GM18861 (cell line): ENCODE measurements around the gene FOXD4L6.
"Not testable (repeated sequence)": the region's sequence is repeated elsewhere in the genome, so short reads cannot be mapped to it uniquely, and the experiment has no call there.

ENCODE experiments used
- ATAC-seq: cut with Tn5 transposase; IDR thresholded peaks from one replicate; pipeline ENCODE4 v1.9.1; 2021; ENCODE audit not compliant: unreplicated experiment

The FOXD4L6 gene

DNA sequence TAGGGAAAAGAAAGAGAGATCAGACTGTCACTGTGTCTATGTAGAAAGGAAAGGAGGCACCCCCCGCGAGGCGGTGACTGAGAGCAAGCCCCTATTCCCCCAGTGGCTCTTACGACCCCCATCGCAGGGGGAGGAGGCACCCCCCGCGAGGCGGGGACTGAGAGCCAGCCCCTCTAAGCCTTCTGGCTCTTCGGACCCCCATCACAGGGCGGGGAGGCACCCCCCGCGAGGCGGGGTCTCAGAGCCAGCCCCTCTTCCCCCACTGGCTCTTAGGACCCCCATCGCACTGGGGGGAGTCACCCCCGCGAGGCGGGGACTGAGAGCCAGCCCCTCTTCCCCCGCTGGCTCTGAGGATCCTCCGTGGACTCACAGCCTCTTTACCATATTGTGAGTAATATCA lies 23.9 kb downstream of the FOXD4L6 start:
- ATAC-seq, result not testable (repeated sequence)

DNA sequence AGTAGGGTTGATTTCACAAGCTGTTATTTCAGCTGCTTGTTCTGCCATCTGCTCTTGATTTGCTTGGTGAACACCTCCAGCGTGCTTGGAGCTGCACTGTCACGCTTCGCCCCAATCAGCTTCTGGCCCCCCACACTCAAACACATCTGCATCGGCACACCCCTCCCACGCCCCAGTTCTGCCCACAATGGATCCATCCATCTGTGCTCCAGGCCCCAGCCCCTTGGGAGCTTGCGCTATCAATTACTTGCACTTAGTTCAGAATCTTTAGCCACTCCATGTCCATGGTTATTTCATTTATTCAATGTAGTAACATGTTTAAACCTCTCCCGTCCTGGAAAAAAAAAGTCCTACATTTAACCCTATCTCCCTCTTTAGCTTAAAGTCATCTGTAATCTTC lies 28.0 kb downstream of the FOXD4L6 start:
- not testable (repeated sequence) for ATAC-seq

GRCh38 chr9:41098759-41099158 lies 29.7 kb downstream of the FOXD4L6 start:
- ATAC-seq, result not testable (repeated sequence)

DNA sequence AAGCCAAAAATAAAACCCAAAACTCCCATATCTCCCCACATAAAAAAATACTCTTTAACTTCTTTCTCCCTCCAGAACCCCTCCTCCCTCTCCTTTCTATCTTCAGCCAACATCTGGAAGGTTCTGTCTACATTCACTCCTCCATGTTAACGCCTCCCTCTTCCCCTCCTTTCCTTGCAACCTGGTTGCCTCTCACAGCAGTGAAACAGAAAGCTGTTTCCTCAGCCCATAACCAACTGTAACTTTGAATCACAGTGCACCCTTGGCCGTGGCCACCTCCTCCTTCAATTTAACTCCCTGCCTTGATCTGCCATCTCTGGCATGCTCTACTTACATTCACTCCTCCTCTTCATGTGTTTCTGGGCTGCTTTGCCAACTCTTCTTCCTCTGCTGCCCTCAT lies 33.4 kb downstream of the FOXD4L6 start:
- ATAC-seq, result not testable (repeated sequence)

DNA sequence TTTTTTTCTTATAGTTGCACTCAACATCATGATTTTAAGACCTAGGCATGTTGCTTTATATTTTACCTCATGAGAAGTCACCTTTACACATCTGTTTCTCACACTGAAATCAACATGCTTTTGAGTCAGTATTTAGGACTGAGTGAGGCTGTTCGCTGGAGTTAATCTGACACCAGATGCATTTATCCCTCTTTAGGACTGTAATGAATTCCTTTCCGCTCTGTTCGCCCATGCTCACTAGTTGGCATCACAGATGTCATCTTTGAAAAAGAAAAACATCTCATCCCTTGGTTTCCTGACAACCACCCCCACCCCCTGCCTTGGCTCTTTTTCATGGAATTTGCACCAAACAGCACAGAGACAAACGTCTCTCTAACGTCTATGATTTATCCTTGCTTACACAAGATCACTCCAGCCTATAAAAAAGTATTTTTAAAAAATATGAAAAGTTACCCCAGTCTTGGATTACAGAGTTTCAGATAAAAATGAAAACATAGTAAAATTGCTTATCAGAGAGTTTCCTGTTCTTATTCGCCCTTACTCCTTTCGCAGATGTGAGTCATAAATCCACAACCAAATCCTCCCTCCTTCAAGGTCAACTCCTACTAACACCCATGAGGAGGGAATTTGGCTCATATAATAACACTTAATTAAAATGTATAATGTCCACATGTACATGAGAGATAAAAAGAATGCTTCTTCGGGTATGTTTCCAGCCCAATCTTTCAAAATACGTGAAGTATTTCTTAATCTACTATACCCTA lies 34.3 kb downstream of the FOXD4L6 start:
- not testable (repeated sequence) for ATAC-seq

DNA sequence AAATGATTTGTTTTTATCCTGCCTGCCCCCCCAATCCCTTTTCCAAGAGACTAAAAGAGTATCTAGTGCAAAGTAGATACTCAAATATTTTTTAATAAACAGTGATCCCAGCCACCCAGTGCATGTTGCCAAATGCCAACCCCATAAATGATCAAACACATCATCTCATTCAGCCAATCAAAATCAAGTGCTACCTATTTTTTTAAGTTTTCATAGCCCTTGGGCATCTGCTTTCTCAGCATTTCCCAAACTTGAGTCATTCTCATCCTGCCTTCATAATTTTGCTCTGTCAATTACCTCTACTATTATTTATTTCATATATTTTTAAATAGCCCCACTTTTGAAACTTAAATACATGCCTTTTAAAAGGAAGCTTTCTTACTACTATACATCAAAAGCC lies 37.6 kb downstream of the FOXD4L6 start:
- ATAC-seq, result not testable (repeated sequence)

DNA sequence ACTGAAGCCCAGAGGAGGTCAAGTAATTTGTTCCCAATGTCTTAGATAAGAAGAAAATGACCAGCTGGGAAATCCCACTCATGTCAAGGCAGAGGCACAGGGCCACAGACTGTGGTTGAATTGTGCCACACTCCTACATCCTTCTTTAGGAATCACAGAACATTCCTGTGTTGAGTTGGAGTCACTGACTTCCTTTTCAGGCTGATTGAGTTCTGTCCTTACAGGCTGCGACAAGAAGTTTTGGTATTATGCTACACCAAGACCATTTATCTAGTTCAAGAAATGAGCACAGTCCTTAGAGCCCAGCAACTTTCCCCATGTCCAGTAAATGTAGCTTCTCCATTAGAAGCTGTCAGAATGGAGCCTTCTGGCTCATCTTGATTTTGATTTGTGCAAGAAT lies 38.1 kb downstream of the FOXD4L6 start:
- not testable (repeated sequence) for ATAC-seq

- peak; percentile 69 for ATAC-seq
These were observed 39.9 kb downstream of the FOXD4L6 start for GRCh38 chr9:41088450-41089059.

DNA sequence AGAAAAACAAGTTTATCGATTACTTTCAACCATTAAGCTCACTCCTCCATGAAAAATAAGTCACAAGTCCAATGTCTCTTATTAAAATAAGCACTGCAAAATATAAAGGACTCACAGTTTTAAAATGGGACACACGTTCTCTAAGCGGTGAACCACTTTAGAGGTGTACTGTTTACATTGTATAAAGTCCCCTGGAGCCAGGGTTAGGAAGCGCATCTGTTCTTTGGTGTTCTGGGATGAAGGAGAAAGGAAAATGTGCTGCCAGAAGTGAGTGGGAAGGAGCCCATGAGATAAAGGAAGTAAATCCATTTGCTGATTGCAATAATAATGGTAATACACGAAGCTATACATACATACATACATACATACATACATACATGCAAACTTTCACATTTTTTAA lies 40.6 kb downstream of the FOXD4L6 start:
- ATAC-seq, result not testable (repeated sequence)

GRCh38 chr9:41087157-41087780 lies 41.2 kb downstream of the FOXD4L6 start:
- ATAC-seq, result not testable (repeated sequence)

- not testable (repeated sequence) for ATAC-seq
These were observed 41.8 kb downstream of the FOXD4L6 start for GRCh38 chr9:41086685-41087084.

DNA sequence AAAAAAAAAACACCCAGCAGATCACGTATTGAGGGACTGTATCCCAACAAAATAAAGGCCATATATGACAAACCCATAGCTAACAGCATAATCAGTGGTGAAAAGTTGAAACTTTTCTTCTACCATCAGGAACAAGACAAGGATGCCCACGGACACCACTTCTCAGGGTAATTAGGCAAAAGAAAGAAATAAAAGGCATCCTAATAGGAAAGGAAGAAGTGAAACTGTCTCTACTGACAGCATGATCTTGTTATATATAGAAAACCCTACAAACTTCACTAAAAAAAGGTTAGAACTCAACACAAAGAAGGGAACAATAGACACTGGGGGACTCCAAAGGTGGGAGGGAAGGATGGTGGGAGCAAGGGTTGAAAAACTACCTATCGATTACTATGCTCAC lies 42.3 kb downstream of the FOXD4L6 start:
- not testable (repeated sequence) for ATAC-seq

- ATAC-seq, result not testable (repeated sequence)
These were observed 46.1 kb downstream of the FOXD4L6 start for GRCh38 chr9:41082358-41082757.

DNA sequence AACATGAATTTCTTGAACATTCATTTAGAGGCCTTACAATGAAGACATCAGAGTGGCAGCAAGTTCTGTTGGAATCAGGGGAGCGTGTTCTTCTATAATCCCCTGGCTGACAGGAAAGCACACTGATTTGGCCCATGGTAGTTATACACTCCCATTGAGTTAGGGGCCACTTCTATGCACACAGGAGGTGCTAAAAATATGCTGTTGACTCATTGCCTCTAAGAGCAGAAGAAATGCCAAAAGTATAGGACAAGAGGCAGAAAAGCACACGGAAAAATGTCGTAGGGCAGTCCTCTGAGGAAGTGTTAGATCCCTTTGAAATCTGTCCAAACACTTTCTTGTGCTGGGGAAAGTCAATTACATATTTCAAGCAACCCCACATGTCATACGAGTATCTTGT lies 49.0 kb downstream of the FOXD4L6 start:
- not testable (repeated sequence) for ATAC-seq

- ATAC-seq, result not testable (repeated sequence)
These were observed 50.9 kb downstream of the FOXD4L6 start for GRCh38 chr9:41077586-41077985.
